ENCODE measurements around the gene TNFAIP8.

Gene TNFAIP8

DNA sequence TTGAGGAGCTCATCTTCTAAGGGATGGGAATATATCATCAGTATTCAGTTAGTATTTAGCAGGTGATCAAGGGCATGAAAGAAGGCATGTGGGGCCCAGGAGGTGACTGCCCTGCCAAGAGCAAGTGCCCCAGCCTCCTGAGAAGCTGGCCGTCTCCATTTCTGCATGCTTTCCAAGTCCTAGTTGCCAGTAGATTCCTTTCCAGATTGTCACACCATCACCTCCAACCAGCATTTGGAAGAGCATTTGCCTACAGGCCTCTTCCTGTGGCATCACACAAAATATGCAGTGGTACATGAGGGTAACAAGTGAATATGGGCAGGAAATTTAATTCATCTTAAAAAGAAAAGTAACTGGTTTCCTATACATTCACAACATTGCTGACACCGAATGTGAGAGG is 7.5 kb downstream of the TNFAIP8 start:
- TF ChIP-seq, protein P1, sequence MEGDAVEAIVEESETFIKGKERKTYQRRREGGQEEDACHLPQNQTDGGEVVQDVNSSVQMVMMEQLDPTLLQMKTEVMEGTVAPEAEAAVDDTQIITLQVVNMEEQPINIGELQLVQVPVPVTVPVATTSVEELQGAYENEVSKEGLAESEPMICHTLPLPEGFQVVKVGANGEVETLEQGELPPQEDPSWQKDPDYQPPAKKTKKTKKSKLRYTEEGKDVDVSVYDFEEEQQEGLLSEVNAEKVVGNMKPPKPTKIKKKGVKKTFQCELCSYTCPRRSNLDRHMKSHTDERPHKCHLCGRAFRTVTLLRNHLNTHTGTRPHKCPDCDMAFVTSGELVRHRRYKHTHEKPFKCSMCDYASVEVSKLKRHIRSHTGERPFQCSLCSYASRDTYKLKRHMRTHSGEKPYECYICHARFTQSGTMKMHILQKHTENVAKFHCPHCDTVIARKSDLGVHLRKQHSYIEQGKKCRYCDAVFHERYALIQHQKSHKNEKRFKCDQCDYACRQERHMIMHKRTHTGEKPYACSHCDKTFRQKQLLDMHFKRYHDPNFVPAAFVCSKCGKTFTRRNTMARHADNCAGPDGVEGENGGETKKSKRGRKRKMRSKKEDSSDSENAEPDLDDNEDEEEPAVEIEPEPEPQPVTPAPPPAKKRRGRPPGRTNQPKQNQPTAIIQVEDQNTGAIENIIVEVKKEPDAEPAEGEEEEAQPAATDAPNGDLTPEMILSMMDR (IDR thresholded peaks at IDR 0.05; ENCODE audit: insufficient read depth, low read depth, low read length, missing control alignments), result no peak
- H3K4me3 ChIP-seq (ENCODE audit: low read length), result no peak overlapping the region
- no peak for DNase-seq (ENCODE audit: low read depth)

DNA sequence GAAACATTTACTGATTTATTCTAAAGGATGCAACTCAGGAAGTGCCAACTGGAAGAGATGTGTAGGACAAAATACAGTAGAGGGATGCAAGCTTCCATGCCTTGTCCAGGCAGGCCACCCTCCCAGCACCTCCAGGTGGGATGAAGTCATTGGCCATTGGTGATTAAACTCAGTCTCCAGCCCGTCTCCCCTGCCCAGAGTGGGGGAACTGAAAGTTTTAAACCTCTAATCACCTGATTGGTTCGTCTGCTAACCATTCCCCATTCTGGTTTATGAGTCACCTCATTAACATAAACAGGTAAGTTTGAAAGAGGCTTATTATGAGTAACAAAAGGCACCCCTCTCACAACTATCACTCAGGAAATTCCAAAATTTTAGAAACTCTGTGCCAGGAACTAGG is 8.1 kb downstream of the TNFAIP8 start:
- DNase-seq (ENCODE audit: low read depth), result peak; percentile 58
- no peak overlapping the region for H3K4me3 ChIP-seq (ENCODE audit: low read length)
- TF ChIP-seq, protein P1 (IDR thresholded peaks at IDR 0.05; ENCODE audit: insufficient read depth, low read depth, low read length, missing control alignments), result no peak

DNA sequence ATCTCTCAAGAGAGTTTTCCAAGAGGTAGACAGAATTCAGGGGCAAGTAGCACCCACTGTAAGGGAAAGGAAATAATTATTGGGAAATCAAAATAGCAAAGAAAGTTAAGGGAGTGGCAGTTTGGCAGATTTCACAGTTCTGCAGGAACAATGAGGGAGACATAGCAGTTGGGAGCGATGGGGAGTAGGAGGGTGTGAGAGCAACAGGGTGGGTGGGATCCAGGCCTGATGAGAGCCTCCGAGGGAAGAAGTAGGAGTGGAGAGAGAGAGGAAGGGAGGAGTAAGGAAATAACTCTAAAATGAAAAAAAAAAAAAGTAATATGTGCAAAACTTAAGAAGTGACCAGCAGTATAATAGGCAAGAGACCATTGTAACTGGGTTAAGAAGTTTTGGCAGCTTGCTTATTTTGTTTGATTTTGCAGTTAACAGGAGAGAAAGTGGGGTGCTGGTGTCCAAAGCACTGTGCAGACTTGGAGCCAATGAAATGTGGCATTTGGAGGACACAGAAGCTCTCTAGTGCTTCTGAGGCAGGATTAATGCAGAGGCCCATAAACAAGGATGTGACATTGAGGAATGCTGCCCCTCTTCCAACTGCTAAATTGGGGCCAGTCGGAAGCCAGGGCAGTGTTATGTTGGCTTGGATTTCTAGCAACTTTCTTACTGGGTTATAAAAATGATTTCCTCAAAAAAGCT is 10.2 kb downstream of the TNFAIP8 start:
- TF ChIP-seq, protein P1 (IDR thresholded peaks at IDR 0.05; ENCODE audit: insufficient read depth, low read depth, low read length, missing control alignments), result no peak
- DNase-seq (ENCODE audit: low read depth), result no peak
- H3K4me3 ChIP-seq (ENCODE audit: low read length), result no peak overlapping the region

DNA sequence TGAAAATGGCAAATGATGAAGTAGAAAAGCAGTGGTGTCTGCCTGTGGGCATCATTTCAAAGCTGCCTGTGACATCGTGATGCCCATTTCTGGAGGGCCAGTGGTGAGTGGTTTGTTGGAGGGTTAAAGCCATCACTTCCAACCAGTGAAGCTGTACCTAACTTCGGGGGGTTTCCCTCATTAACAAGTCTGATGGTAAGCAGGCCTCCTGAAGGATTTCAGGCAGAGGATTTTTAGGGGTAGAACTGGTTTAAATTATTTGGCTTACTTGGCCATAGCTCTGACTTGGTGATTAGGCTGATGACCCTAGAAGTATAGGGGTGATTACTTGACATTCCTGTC is 10.7 kb downstream of the TNFAIP8 start:
- DNase-seq (ENCODE audit: low read depth), result no peak
- TF ChIP-seq, protein P1 (IDR thresholded peaks at IDR 0.05; ENCODE audit: insufficient read depth, low read depth, low read length, missing control alignments), result no peak
- H3K4me3 ChIP-seq (ENCODE audit: low read length), result no peak overlapping the region

DNA sequence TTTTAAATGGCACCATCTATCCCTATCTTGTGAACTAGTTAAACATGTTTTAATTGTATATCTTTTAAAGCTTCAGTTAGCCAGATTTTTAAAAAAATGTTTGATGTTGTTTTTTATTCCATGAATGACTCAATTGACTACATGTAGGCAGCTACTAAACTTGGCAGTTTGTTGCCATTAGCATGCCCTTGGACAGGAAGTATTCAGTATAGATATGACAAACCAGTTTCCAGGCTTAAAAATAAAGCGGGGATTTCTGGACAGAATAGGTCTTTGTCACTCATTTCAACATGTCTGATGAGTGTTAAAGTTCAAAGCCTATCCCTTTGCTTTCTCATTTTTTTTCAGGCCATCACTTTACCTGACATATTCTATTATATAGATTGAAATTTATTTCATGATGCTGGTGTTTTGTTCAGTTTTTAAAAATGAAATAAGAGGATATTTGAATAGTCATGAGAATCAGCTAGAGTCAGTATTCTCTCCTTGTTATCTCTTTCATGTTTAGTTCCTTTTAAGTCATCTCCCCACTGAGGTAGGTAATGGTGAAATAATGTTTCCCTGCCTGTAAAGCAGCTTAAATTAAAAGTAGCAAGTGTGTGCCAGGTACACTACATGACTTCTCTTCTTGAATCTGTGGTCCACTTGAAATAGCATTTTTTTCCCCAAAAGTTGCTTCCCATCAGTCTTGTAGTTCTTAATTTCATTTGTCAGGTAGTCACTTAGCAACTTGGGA is 11.9 kb downstream of the TNFAIP8 start:
- peak; percentile 73 for DNase-seq (ENCODE audit: low read depth)
- TF ChIP-seq, protein P1 (IDR thresholded peaks at IDR 0.05; ENCODE audit: insufficient read depth, low read depth, low read length, missing control alignments), result no peak
- no peak overlapping the region for H3K4me3 ChIP-seq (ENCODE audit: low read length)

DNA sequence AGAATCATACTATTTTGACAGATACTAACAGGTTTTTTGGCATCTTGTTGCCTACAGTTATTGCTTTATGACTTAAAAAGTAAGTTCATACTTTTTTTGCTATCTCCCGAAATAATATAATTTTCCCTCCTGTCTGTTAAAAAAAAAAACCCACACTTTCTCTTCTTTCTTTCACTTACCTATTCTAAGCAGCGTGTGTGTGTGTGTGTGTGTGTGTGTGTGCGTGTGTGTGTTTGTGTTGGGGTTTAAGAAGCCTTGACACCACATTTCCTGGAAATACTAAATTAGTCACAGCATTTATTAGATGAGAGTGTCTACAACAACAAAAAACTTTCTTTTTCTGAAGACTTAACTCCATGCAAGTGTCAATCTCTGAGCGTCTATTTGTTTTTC is 12.4 kb downstream of the TNFAIP8 start:
- TF ChIP-seq, protein P1 (IDR thresholded peaks at IDR 0.05; ENCODE audit: insufficient read depth, low read depth, low read length, missing control alignments), result no peak

More for the DNA sequence above, 12.4 kb downstream of the TNFAIP8 start:
- H3K4me3 ChIP-seq (ENCODE audit: low read length), result no peak overlapping the region
- no peak for DNase-seq (ENCODE audit: low read depth)
